Gastrocnemius medialis (tissue), 4 donors: ENCODE measurements around the gene NKD1. TPM values are rescaled to one million over a fixed set of nuclear protein-coding genes. Genes with fewer than 3 reads are reported as not detected.

Experiments
- ATAC-seq, 2 donors: fragments of 150-250 bp; one replicate each; pipeline ENCODE4 v1.9.1; 2016
- DNase-seq, 2 donors: peaks; one replicate each; pipeline ENCODE4 v3.0.0-alpha.2; 2019
- H3K27ac ChIP-seq, 4 donors: fragments of 200-600 bp; sonication (generic); 1 replicate in 1 of 4; 2 replicates in 3 of 4; pipeline ENCODE4 v1.5.1; 2016 to 2018; ENCODE audit warnings: mild to moderate bottlenecking in 2 of 4, moderate library complexity in 1 of 4
- H3K27me3 ChIP-seq, 3 donors: fragments of 200-600 bp; sonication (generic) in 2 of 3; 1 replicate in 1 of 3; 2 replicates in 2 of 3; pipeline versions ENCODE4 v1.5.1 to v1.6.0; 2016 to 2019; ENCODE audit warnings: mild to moderate bottlenecking in 1 of 3, moderate library complexity in 1 of 3
- H3K36me3 ChIP-seq, 2 donors: fragments of 200-600 bp; sonication (generic) in 1 of 2; one replicate each; pipeline ENCODE4 v1.5.1; 2017 to 2018
- H3K4me1 ChIP-seq, 2 donors: fragments of 200-600 bp; sonication (generic) in 1 of 2; one replicate each; pipeline ENCODE4 v1.5.1; 2016 to 2017; ENCODE audit warnings: mild to moderate bottlenecking in 2 of 2
- H3K4me3 ChIP-seq, 4 donors: fragments of 200-600 bp; sonication (generic) in 3 of 4; 1 replicate in 1 of 4; 2 replicates in 3 of 4; pipeline ENCODE4 v1.5.1; 2016 to 2019; ENCODE audit warnings: mild to moderate bottlenecking in 2 of 4
- H3K9me3 ChIP-seq, 3 donors: fragments of 200-600 bp; sonication (generic) in 2 of 3; 1 replicate in 1 of 3; 2 replicates in 2 of 3; pipeline ENCODE4 v1.5.1; 2016 to 2019
- CTCF ChIP-seq, 5 experiments: fragments of 450-650 bp in 3 of 5; fragments of 200-600 bp in 2 of 5; sonication (generic) in 2 of 5; IDR thresholded peaks in 4 of 5; conservative IDR thresholded peaks in 1 of 5; 1 replicate in 4 of 5; 2 replicates in 1 of 5; pipeline ENCODE4 v1.5.1; 2016 to 2019; ENCODE audit warnings: antibody characterized with exemption in 5 of 5, mild to moderate bottlenecking in 3 of 5, moderate library complexity in 3 of 5
- POLR2A ChIP-seq, 2 donors: fragments of 450-650 bp; IDR thresholded peaks; one replicate each; pipeline ENCODE4 v1.6.1; 2017; ENCODE audit warnings: antibody characterized with exemption in 2 of 2, mild to moderate bottlenecking in 2 of 2, moderate library complexity in 2 of 2
- in situ Hi-C, 4 donors: fragments of 200-750 bp; cut with MboI; loops; one replicate each; pipeline versions ENCODE4 v1.15.0 to v1.8.0; 2017; ENCODE audit warnings: low sequenced_read_pairs in 4 of 4
- intact Hi-C: fragments of 100-400 bp; cut with DNase I; formaldehyde crosslinking; loops from one replicate; pipeline ENCODE4 v1.15.1; 2023; ENCODE audit warnings: low total_unique reads
- total RNA-seq, 4 donors: library from RNA; depleted of rRNA; stranded (reverse); fragments of >200 nt; gene quantifications; one replicate each; pipeline versions ENCODE4 v1.1.0 to v1.2.3, GENCODE V29; 2016

Gene NKD1
- total RNA-seq, 4 donors from 2014 or later = 0.10 to 0.75 (median 0.19) TPM

GRCh38 chr16:50597563-50598255 lies 49.5 kb downstream of the NKD1 start:
- no peak overlapping the region for H3K4me3 ChIP-seq
- no peaks in the 10 kb centered on the region for H3K36me3 ChIP-seq
- DNase-seq = no peak
- no peak for TF ChIP-seq POLR2A (IDR thresholded peaks at IDR 0.05)
- no peak for TF ChIP-seq CTCF (IDR thresholded peaks at IDR 0.05 in 4 of 5, conservative IDR thresholded peaks at IDR 0.05 in 1 of 5)
- no peak for ATAC-seq
- intact Hi-C loops (no loop called here), in situ Hi-C loops (no loop called here)
- no peaks in the 10 kb centered on the region for H3K9me3 ChIP-seq
- H3K4me1 ChIP-seq = no peaks in the 10 kb centered on the region
- no peaks in the 10 kb centered on the region for H3K27me3 ChIP-seq
- no peak overlapping the region for H3K27ac ChIP-seq

DNA sequence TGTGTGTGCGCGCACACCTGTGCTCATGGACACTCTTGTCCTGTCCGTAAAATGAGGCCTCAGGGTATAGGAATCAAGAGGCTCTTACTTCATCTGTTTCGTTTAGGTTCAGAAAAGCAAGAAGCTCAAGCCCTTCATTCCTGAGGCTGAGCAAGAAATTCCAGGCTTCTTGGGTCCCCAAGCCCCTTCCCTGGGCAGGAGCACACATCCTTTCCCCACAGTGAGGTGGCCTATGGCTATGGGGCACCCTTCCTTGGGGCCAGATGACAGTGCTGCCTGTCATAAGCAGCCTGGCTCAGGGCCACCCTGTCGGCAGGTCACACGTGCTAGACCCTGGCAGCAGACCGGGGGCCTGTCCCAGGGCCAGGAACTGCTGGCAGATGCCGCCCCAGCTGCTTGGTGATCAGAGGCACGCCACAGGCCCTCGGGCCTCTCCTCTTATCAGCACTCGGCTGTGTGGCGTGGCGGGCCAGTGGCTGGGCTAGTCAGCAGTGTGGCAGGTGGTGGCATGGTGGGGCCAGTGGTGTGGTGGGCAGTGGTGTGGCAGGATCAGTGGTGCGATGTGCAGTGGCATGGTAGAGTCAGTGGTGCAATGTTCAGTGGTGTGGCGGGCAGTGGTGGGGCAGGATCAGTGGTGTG lies 50.2 kb downstream of the NKD1 start:
- Histone ChIP-seq H3K27me3 (no peaks in the 10 kb centered on the region), H3K27ac (no peak overlapping the region), H3K4me3 (no peak overlapping the region), H3K4me1 (peaks cover 0 to 5% of the 10 kb centered on the region in 2 donors), H3K9me3 (no peaks in the 10 kb centered on the region), H3K36me3 (no peaks in the 10 kb centered on the region)
- peak in 1 of 2 donors; percentile 39 for ATAC-seq
- intact Hi-C loops (no loop called here), in situ Hi-C loops (no loop called here)
- peak; percentile 18 to 33 for DNase-seq
- TF ChIP-seq CTCF (IDR thresholded peaks at IDR 0.05 in 4 of 5, conservative IDR thresholded peaks at IDR 0.05 in 1 of 5) = no peak
- no peak for TF ChIP-seq POLR2A (IDR thresholded peaks at IDR 0.05)

DNA sequence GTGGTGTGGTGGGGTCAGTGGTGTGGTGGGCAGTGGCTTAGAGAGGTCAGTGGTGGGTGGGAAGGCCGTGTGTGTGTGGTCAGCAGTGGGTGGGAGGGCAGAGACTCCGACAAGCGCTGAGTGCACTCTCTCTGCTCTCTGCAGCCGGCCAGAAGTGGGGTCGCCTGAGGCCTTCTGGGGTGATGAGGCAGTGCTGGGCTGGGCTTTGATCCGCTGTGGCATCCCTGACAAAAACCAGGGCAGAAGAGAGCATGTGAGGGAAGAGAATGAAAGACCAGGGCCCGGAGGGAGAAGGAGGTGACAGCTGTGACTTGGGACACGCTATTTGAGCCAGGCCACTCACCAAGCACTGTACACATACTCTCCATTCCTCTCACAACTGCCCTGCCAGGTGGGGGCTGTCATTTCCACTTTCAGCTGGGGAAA lies 50.8 kb downstream of the NKD1 start:
- H3K27me3 ChIP-seq = no peaks in the 10 kb centered on the region
- H3K4me1 ChIP-seq = peaks cover 0 to 6% of the 10 kb centered on the region in 2 donors
- H3K36me3 ChIP-seq = no peaks in the 10 kb centered on the region
- TF ChIP-seq CTCF (IDR thresholded peaks at IDR 0.05 in 4 of 5, conservative IDR thresholded peaks at IDR 0.05 in 1 of 5) (no peak), POLR2A (IDR thresholded peaks at IDR 0.05) (no peak)
- ATAC-seq = no peak
- no peak for DNase-seq
- in situ Hi-C loops (no loop called here), intact Hi-C loops (no loop called here)
- H3K4me3 ChIP-seq = no peak overlapping the region
- no peaks in the 10 kb centered on the region for H3K9me3 ChIP-seq
- H3K27ac ChIP-seq = no peak overlapping the region

DNA sequence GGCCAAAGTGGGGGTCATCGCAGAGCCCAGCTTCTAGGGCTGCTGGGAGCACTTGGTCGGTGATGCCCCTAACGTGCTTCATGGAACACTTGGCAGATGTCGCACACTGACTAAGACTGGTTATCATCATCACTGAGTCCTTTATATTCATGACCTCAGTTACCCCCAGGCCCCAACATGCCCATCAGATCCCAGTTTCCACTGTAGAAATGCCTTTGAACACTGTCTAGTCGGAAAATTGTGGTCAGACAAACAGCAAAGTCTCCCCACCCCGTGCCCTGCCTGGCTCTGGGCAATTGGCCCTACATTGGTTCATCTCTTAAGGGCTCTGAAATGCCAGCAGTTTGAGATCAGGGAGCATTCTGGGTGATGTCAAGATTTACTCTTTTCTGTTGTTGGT lies 51.3 kb downstream of the NKD1 start:
- intact Hi-C loops = no loop called here
- Histone ChIP-seq H3K27me3 (no peaks in the 10 kb centered on the region), H3K4me3 (no peak overlapping the region), H3K27ac (no peak overlapping the region), H3K4me1 (peaks cover 0 to 6% of the 10 kb centered on the region in 2 donors), H3K9me3 (no peaks in the 10 kb centered on the region), H3K36me3 (no peaks in the 10 kb centered on the region)
- DNase-seq = no peak
- ATAC-seq = no peak
- TF ChIP-seq POLR2A (IDR thresholded peaks at IDR 0.05) = no peak
- no peak for TF ChIP-seq CTCF (IDR thresholded peaks at IDR 0.05 in 4 of 5, conservative IDR thresholded peaks at IDR 0.05 in 1 of 5)
- in situ Hi-C loops = no loop called here
